Measurements from ENCODE around the gene GALP.
A peak's percentile ranks its signal among the peaks of the same experiment; 100 is the strongest.

Gene GALP

DNA sequence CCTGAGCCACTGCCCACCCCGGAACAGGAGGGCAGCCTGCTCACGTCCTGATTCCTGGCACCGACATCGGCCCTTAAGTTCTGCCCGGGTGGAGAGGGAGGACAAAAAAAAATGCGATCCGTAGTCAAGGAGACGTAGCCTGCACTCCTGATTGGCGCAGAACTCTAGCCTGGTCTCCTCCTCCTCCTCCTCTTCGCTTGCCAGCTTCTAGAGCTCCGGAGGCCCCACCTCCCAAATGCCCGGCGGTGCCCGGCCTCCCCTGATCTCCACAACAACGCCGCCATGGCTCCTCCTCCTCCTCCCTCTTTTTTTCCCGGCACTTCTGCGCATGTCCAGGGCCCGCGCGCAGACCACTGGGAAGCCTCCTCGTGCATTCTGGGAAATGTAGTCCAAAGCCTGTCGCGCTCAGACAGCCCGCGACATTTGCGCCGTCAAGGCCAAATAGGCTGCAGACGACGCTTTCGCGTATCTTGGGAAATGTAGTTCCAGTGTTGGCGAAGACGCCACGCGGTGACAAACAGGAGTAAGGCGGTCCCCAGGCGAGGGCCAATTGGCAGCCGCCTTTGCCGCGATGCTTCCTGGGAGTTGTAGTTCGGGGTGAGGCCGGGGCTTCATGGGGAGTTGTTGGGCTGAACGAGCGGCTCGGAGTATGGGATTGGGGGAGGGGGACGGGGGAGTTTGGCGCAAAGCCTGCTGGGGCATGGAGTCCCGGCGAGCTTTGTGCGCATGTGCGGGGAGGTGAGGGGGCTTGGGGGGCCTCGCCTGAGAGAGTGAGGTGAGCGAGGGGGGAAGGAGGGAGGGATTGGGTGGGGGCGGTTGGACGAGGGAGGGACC is 35.0 kb upstream of the GALP start, which contains the start of gene ZNF444:
ZNF444 (plus strand) TSS at position 705 of the 834 bp plus-strand sequence. CDS start 5,625 bp downstream, outside the sequence.
- DNase-seq (ENCODE audit: extremely low read depth, insufficient read length), result peak; percentile 95
- H3K27me3 ChIP-seq (replicated peaks; ENCODE audit: control insufficient read depth, insufficient read depth, low read length), result no peaks in the 10 kb centered on the region
- TF ChIP-seq, protein P1, sequence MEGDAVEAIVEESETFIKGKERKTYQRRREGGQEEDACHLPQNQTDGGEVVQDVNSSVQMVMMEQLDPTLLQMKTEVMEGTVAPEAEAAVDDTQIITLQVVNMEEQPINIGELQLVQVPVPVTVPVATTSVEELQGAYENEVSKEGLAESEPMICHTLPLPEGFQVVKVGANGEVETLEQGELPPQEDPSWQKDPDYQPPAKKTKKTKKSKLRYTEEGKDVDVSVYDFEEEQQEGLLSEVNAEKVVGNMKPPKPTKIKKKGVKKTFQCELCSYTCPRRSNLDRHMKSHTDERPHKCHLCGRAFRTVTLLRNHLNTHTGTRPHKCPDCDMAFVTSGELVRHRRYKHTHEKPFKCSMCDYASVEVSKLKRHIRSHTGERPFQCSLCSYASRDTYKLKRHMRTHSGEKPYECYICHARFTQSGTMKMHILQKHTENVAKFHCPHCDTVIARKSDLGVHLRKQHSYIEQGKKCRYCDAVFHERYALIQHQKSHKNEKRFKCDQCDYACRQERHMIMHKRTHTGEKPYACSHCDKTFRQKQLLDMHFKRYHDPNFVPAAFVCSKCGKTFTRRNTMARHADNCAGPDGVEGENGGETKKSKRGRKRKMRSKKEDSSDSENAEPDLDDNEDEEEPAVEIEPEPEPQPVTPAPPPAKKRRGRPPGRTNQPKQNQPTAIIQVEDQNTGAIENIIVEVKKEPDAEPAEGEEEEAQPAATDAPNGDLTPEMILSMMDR (IDR thresholded peaks at IDR 0.05; ENCODE audit: insufficient read depth, low read length, poor library complexity, severe bottlenecking), result no peak
- peak within 1 kb of the TSS; percentile 72 for H3K4me3 ChIP-seq (replicated peaks; ENCODE audit: low read depth, low read length)
- no peaks in the 10 kb centered on the region; the same call in 1 of the 2 replicates for H3K36me3 ChIP-seq (ENCODE audit: control insufficient read depth, insufficient read depth, low read length)

DNA sequence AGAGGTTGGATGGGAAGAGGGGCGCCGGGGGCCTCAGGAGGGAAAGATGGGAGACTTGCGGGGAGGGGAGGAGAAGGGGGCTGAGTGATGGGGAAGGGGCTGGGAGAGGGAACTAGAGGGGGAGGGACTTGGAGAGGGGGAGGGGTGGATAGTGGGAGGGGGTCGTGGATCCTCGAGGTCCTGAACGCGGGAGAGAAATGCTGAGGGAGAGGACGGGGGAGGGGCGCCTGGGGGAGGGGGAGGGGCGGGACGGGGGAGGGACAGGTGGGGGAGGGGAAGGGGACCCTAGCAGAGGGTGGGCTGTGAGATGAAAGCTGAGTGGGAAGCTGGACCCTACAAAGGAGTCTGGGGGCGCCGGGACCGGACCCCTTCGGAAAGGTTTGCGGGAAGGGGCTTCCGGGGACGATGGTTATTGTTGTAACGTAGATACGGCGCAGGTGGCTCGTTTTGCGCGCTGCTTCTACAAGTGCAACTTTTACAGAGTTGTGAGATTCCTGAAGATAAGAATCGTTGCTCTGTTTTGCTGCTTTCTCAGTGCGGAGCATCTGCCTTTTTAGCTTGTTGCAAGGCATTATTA is 34.3 kb upstream of the GALP start:
- Histone ChIP-seq H3K27me3 (replicated peaks; ENCODE audit: control insufficient read depth, insufficient read depth, low read length) (no peaks in the 10 kb centered on the region), H3K4me3 (replicated peaks; ENCODE audit: low read depth, low read length) (peak overlapping the region; percentile 72), H3K36me3 (ENCODE audit: control insufficient read depth, insufficient read depth, low read length) (no peaks in the 10 kb centered on the region; the same call in 1 of the 2 replicates)
- no peak for DNase-seq (ENCODE audit: extremely low read depth, insufficient read length)
- TF ChIP-seq, protein P1 (IDR thresholded peaks at IDR 0.05; ENCODE audit: insufficient read depth, low read length, poor library complexity, severe bottlenecking), result no peak

- Histone ChIP-seq H3K27me3 (replicated peaks; ENCODE audit: control insufficient read depth, insufficient read depth, low read length) (no peaks in the 10 kb centered on the region), H3K36me3 (ENCODE audit: control insufficient read depth, insufficient read depth, low read length) (peaks cover 2% of the 10 kb centered on the region), H3K4me3 (replicated peaks; ENCODE audit: low read depth, low read length) (peak overlapping the region; percentile 72)
- TF ChIP-seq, protein P1 (IDR thresholded peaks at IDR 0.05; ENCODE audit: insufficient read depth, low read length, poor library complexity, severe bottlenecking), result no peak
- DNase-seq (ENCODE audit: extremely low read depth, insufficient read length), result no peak
Observed at GRCh38 chr19:56142087-56142787, 33.6 kb upstream of the GALP start.

- DNase-seq (ENCODE audit: extremely low read depth, insufficient read length), result no peak
- peaks cover 7% of the 10 kb centered on the region for H3K36me3 ChIP-seq (ENCODE audit: control insufficient read depth, insufficient read depth, low read length)
- TF ChIP-seq, protein P1 (IDR thresholded peaks at IDR 0.05; ENCODE audit: insufficient read depth, low read length, poor library complexity, severe bottlenecking), result no peak
- no peak overlapping the region for H3K4me3 ChIP-seq (replicated peaks; ENCODE audit: low read depth, low read length)
- no peaks in the 10 kb centered on the region for H3K27me3 ChIP-seq (replicated peaks; ENCODE audit: control insufficient read depth, insufficient read depth, low read length)
Observed at GRCh38 chr19:56142897-56143434, 32.8 kb upstream of the GALP start.

GRCh38 chr19:56144376-56144775 is 31.4 kb upstream of the GALP start:
- TF ChIP-seq, protein P1 (IDR thresholded peaks at IDR 0.05; ENCODE audit: insufficient read depth, low read length, poor library complexity, severe bottlenecking), result no peak
- DNase-seq (ENCODE audit: extremely low read depth, insufficient read length), result no peak
- H3K36me3 ChIP-seq (ENCODE audit: control insufficient read depth, insufficient read depth, low read length), result peaks cover 12% of the 10 kb centered on the region
- no peak overlapping the region for H3K4me3 ChIP-seq (replicated peaks; ENCODE audit: low read depth, low read length)
- no peaks in the 10 kb centered on the region for H3K27me3 ChIP-seq (replicated peaks; ENCODE audit: control insufficient read depth, insufficient read depth, low read length)
